HUES64 (cell line): ENCODE results near the gene TMEM59.

Experiments used
- H3K27ac ChIP-seq: 2 replicates; pipeline ENCODE4 v1.7.0; 2013; ENCODE audit warnings: low read depth, low read length, inconsistent platforms
- H3K27me3 ChIP-seq: 2 replicates; pipeline ENCODE4 v1.6.1; 2013; ENCODE audit warnings: mild to moderate bottlenecking, low read length; ENCODE audit not compliant: insufficient read depth
- H3K36me3 ChIP-seq: 2 replicates; pipeline ENCODE4 v1.6.1; 2013; ENCODE audit warnings: mild to moderate bottlenecking, low read length; ENCODE audit not compliant: insufficient read depth
- H3K4me1 ChIP-seq: 2 replicates; pipeline ENCODE4 v1.6.1; 2013; ENCODE audit warnings: mild to moderate bottlenecking, low read length, moderate library complexity; ENCODE audit not compliant: insufficient read depth
- H3K4me3 ChIP-seq: 2 replicates; pipeline ENCODE4 v1.5.1; 2013; ENCODE audit warnings: mild to moderate bottlenecking, low read length, moderate library complexity
- H3K9ac ChIP-seq: 2 replicates; pipeline ENCODE4 v1.6.1; 2013; ENCODE audit warnings: mild to moderate bottlenecking, low read depth, low read length
- H3K9me3 ChIP-seq: 2 replicates; pipeline ENCODE4 v1.6.1; 2013; ENCODE audit warnings: low read depth, low read length; ENCODE audit not compliant: insufficient read depth
- WGBS: fragments of 150-250, 120-280 bp; methylation state at CpG from one replicate; pipeline ENCODE4 v1.1.7; 2013; ENCODE audit warnings: missing lambda C conversion rate; 5-methylcytosine and 5-hydroxymethylcytosine counted together

Gene TMEM59

DNA sequence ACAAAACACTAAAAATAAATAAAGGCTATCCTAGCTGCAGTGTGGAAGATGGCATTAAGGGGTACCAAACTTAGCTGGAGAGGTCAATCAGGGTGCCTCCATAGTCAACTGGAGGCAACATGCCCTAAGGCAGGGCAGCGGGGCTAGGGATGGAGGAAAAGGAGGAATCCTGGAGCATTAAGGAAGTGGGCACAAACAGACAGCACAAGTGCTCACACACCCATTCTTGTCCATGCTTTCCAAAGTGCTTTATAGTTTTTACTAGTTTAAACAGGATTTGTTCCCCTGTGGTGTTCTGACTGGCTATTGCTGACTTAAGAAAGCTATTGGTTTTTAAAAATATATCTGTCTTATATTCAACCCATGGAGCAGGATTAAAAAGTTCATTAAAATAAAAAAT lies 33.8 kb upstream of the TMEM59 start:
- no peak overlapping the region for H3K9ac ChIP-seq
- H3K27ac ChIP-seq: no peak overlapping the region
- H3K27me3 ChIP-seq: no peaks in the 10 kb centered on the region
- H3K9me3 ChIP-seq: no peaks in the 10 kb centered on the region
- no peaks in the 10 kb centered on the region for H3K36me3 ChIP-seq
- WGBS: 84% methylated on average over 1 of the region's 1 CpG
- no peak overlapping the region for H3K4me3 ChIP-seq
- no peaks in the 10 kb centered on the region for H3K4me1 ChIP-seq

DNA sequence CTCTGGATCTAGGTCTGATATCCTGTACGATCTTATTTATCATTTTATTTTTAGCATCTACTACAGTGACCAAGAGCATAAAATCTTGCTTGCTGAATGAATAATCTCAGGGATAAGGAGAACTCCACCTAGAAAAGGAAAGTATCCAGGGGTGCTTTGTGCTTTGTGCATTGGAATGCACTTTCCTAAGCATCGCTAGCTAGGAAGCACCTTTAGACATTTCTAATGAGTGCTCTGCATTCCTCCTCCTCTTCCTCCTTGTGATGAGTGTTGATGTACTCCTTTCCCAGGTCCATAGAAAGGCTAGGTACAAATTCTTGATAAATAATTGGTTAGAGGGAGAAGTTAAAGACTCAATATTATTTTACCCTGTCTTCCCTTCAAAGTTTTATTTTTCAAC lies 31.8 kb upstream of the TMEM59 start:
- H3K27ac ChIP-seq: no peak overlapping the region
- no peak overlapping the region for H3K4me3 ChIP-seq
- H3K4me1 ChIP-seq: no peaks in the 10 kb centered on the region
- no peak overlapping the region for H3K9ac ChIP-seq
- WGBS: 92% methylated on average over 2 of the region's 2 CpGs
- no peaks in the 10 kb centered on the region for H3K27me3 ChIP-seq
- H3K9me3 ChIP-seq: no peaks in the 10 kb centered on the region
- H3K36me3 ChIP-seq: no peaks in the 10 kb centered on the region

DNA sequence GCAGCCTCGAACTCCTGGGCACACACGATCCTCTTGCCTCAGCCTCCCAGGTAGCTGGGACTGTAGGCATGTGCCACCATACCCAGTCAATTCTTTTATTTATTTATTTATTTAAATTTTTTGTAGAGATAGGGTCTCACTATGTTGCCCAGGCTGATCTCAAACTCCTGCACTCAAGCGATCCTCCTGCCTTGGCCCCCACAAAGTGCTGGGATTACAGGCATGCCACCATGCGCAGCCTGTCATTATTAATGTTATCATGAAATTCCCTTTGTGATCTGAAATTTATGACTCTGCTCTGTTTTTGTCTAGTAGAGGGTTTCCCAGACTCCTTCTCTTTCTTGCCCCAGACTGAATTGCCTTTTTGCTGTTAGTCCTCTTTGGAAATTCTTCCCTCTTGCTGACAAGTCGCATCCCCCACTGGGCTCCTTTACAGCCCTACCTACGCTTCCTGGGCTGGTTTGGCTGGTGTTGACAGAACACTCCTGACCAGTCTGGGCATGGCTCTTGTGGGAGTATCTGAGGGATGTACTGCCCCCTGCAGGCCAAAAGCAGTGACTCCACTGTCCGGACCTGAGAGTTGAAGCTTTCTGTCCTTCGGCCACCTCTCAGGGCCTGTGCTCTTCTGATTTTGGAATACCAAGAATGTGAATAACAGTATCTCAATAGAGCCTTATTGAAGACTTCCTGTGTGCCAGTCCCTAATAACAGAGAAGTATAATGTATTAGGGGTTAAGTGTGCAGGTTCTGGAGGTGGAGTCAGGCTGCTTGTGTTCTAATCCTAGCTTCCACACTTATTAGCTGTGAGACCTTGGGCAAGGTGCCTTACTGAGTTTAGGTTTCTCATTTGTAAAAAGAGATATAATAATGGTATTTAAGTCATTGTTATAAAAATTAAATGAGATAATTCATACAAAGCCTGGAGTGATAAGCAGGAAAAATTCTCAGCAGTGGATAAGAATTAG lies 28.6 kb upstream of the TMEM59 start:
- no peaks in the 10 kb centered on the region for H3K9me3 ChIP-seq
- H3K4me3 ChIP-seq: no peak overlapping the region
- H3K4me1 ChIP-seq: no peaks in the 10 kb centered on the region
- H3K27me3 ChIP-seq: no peaks in the 10 kb centered on the region
- 64% methylated on average over 8 of the region's 8 CpGs for WGBS
- H3K36me3 ChIP-seq: no peaks in the 10 kb centered on the region
- H3K27ac ChIP-seq: no peak overlapping the region
- no peak overlapping the region for H3K9ac ChIP-seq

DNA sequence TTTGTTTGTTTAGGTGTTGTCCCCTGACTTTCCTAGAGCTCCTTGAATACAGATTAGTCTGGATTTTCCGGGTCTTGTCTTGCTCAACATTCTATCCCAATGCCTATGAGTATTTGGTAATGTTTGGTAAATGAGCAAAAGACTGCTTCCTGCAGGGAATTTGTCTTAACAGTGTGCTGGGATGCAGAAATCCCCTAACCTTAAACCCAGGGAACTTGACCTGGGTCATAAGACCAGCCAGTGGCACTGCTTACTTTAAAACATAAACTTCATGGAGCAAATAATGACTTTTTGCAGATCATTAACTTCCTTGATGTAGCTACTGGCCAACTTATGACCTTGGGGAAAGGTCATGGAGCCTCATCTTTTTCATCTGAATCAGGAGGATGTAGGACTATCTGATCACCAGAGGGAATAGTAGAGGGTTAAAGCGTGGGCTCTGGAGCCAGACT lies 27.6 kb upstream of the TMEM59 start:
- no peak overlapping the region for H3K27ac ChIP-seq
- H3K36me3 ChIP-seq: no peaks in the 10 kb centered on the region
- H3K9ac ChIP-seq: no peak overlapping the region
- no peaks in the 10 kb centered on the region for H3K4me1 ChIP-seq
- H3K27me3 ChIP-seq: no peaks in the 10 kb centered on the region
- H3K4me3 ChIP-seq: no peak overlapping the region
- WGBS: 100% methylated on average over 2 of the region's 2 CpGs
- no peaks in the 10 kb centered on the region for H3K9me3 ChIP-seq

DNA sequence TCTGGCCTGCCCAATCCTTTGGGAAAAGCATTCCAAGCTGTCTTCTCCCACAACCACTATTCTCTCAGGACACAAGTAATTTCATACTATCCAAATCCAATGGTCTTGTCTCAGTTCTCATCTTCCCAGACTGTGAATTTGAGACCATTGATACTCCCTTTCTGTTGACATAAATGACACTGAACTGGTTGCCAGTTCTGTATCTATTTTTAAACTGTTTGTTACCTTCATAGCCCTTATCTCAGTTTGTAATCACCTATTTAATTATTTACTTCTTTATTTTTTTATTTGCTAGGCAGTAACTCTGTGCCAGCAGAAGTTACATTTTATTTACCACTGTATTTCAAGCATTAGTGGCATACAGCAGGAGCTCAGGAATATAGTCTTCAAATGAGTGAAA lies 24.4 kb upstream of the TMEM59 start:
- Histone ChIP-seq H3K36me3 (no peaks in the 10 kb centered on the region), H3K9ac (no peak overlapping the region), H3K4me3 (no peak overlapping the region), H3K4me1 (no peaks in the 10 kb centered on the region), H3K9me3 (no peaks in the 10 kb centered on the region), H3K27me3 (no peaks in the 10 kb centered on the region), H3K27ac (no peak overlapping the region)

DNA sequence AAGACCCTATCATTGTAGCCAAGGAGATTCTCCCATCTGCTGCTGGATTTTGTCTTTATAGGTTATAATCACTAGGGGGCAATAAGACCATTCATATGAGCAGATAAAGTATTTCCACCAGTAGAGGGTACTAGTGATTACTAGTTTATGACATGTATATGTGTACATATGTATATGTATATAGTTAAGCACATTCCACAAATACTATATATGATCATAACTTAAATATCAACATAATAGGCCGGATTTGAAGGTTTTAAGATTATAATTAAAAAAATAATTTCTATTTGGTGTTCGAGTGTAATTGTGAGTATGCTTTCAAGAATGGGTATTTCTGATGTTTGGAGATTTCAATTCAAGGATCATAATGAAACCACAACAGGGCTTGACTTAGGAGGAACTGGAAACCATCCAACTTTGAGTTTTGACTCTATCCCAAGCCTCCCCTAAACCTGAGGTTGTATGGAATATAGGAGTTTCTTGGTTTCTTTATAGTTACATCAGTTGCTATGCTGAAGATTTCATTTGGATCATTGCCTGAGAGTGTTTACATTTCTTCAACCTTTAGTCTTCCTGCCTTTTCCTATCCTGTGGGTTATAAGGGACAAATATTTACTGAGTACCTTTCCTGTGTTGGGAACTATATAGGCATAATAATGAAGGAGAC lies 17.3 kb upstream of the TMEM59 start:
- H3K4me3 ChIP-seq: no peak overlapping the region
- no peaks in the 10 kb centered on the region for H3K4me1 ChIP-seq
- no peak overlapping the region for H3K9ac ChIP-seq
- no peaks in the 10 kb centered on the region for H3K27me3 ChIP-seq
- no peaks in the 10 kb centered on the region for H3K9me3 ChIP-seq
- 100% methylated on average over 1 of the region's 2 CpGs for WGBS
- H3K27ac ChIP-seq: no peak overlapping the region
- H3K36me3 ChIP-seq: peaks cover 8% of the 10 kb centered on the region; the same call in 1 of the 2 replicates

DNA sequence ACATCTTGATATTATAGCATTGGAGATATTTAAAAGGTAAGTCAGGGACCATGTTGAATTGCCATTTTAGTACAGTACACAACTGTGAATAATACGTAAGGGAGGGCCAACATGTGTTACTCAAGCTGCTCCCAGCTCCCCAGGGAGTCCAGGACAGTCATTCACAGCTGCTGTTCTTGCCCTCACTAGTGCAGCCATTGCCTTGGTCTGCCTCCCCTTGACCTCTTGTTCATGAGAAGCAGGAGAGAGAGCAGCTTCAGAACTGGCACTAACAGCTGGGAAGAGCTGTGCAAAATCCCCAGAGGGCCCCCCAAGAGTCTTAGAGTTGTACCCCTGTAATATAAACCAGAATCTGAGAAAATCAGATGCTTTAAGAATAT lies 16.8 kb upstream of the TMEM59 start:
- Histone ChIP-seq H3K36me3 (peaks cover 8% of the 10 kb centered on the region; the same call in 1 of the 2 replicates), H3K27me3 (no peaks in the 10 kb centered on the region), H3K9ac (no peak overlapping the region), H3K4me1 (no peaks in the 10 kb centered on the region), H3K4me3 (no peak overlapping the region), H3K27ac (no peak overlapping the region), H3K9me3 (no peaks in the 10 kb centered on the region)
- 80% methylated on average over 1 of the region's 1 CpG for WGBS

DNA sequence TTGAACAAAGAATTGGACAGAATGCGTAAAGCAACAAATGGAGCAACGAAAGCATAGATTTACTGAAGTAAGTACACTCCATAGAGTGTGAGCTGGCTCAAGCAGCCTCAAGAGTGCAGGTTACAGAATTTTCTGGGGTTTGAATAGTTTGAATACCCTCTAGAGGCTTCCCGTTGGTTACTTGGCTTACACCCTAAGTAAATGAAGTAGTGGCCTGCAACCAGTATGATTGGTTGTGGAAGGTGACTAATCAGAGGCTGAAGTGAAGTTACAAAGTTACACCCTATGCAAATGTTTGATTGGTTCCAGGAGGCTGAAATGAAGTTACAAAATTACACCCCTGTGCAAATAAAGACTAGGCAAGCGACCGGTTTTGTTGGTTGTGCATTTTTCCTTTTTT lies 11.3 kb upstream of the TMEM59 start:
- H3K27ac ChIP-seq: no peak overlapping the region
- H3K9me3 ChIP-seq: no peaks in the 10 kb centered on the region
- no peaks in the 10 kb centered on the region for H3K27me3 ChIP-seq
- H3K4me3 ChIP-seq: no peak overlapping the region
- H3K36me3 ChIP-seq: no peaks in the 10 kb centered on the region
- H3K9ac ChIP-seq: no peak overlapping the region
- H3K4me1 ChIP-seq: no peaks in the 10 kb centered on the region
- 94% methylated on average over 5 of the region's 5 CpGs for WGBS

DNA sequence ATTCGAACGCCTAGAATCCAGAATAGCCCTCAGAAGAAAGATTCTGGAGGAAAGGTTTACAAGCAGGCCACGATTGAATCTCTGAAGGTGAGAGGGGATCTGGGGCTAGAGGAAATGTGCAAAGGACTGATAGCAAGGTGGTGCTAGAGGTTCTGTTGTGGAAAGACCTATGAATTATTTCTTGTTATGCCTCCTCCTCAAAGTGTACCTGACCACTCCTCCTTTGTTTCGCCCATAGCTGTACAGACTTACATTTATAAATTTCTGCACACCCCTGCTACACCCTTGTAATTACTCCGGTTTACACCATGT lies 1.4 kb upstream of the TMEM59 start:
- Histone ChIP-seq H3K36me3 (no peaks in the 10 kb centered on the region), H3K27ac (no peak overlapping the region), H3K9me3 (no peaks in the 10 kb centered on the region), H3K4me1 (peaks cover 8% of the 10 kb centered on the region; the same call in 1 of the 2 replicates), H3K27me3 (no peaks in the 10 kb centered on the region), H3K9ac (no peak overlapping the region; the same call in 1 of the 2 replicates), H3K4me3 (peak overlapping the region; percentile 91)
- 80% methylated on average over 5 of the region's 5 CpGs for WGBS

DNA sequence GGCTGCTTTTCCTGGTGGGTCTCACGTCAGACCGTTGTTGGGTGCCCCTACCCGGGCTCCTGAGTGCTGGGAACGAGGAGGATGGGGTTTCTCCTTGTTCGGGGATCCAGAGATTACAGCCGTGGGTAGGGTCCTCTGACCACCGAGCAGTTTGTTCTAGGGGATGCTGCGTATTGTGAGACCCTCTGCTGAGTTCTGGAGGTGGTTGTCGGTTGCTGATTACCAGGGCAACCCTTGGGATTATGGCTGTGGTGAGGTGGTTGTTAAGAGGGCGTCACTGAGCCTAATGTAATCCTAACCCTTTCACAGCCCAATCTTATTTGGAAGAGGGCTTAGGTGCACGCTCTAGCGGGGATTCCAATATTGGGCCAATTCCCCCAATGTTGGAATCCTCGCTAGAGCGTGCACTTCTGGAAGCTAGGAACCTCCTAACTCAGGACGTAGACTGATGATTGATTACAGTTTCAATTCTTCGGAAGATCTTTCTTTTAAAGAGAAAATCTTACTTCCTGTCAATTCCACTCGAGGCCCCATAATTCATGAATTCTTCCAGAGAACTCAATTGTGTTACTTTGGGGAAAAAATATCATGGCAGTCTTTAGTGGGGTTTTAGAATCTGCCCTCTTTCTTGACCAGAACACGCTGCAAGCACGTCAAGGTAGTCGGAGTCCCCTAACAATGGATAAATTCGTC lies 887 bp upstream of the TMEM59 start:
- peaks cover 8% of the 10 kb centered on the region; the same call in 1 of the 2 replicates for H3K4me1 ChIP-seq
- 28% methylated on average over 21 of the region's 21 CpGs for WGBS
- H3K27ac ChIP-seq: peak overlapping the region; percentile 68; the same call in 1 of the 2 replicates
- H3K9me3 ChIP-seq: no peaks in the 10 kb centered on the region
- no peaks in the 10 kb centered on the region for H3K36me3 ChIP-seq
- H3K27me3 ChIP-seq: no peaks in the 10 kb centered on the region
- peak overlapping the region; percentile 91 for H3K4me3 ChIP-seq
- H3K9ac ChIP-seq: peak overlapping the region; percentile 83

DNA sequence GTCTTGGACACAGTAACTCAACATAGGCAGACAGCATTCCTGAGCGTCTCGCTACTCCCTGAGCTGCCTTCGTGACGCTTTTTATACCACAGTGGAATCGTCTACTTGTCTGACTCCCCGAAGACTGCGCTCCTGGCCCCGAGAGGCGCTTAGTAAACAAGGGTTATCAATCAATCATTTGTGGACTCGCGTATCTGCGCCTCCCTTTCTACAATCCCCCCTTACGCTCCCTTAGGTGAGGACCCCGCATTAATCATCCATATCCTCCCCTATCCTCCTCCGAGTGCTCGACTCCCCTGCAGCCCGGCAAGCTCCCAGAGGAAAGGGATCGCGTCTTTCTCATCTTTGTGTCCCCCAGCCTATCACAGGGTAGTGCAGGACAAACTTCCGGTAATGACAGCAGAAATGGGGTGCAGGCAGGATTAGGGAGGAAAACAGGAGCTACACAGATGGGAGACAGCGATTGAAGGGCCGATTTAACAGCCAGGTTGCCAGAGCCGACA lies 522 bp downstream of the TMEM59 start:
- Histone ChIP-seq H3K4me1 (peaks cover 8% of the 10 kb centered on the region; the same call in 1 of the 2 replicates), H3K27me3 (no peaks in the 10 kb centered on the region), H3K9ac (peak overlapping the region; percentile 83), H3K36me3 (no peaks in the 10 kb centered on the region), H3K27ac (peak overlapping the region; percentile 70; the same call in 1 of the 2 replicates), H3K4me3 (peak overlapping the region; percentile 91), H3K9me3 (no peaks in the 10 kb centered on the region)
- under 1% methylated on average over 23 of the region's 23 CpGs for WGBS
